Suprapubic skin (tissue), 4 donors: ENCODE measurements around the gene TLX1. TPM values are rescaled to one million over a fixed set of nuclear protein-coding genes. Genes with fewer than 3 reads are reported as not detected.

Experiments
- DNase-seq, 2 donors: peaks; one replicate each; pipeline ENCODE4 v3.0.0-alpha.2; 2019; ENCODE audit warnings: low spot score in 2 of 2
- H3K27ac ChIP-seq: fragments of 200-600 bp; sonication (generic); one replicate; pipeline ENCODE4 v1.5.1; 2019
- H3K27me3 ChIP-seq: fragments of 200-600 bp; sonication (generic); one replicate; pipeline ENCODE4 v1.5.1; 2019
- H3K36me3 ChIP-seq: fragments of 200-600 bp; sonication (generic); one replicate; pipeline ENCODE4 v1.5.1; 2019
- H3K4me1 ChIP-seq: fragments of 200-600 bp; sonication (generic); one replicate; pipeline ENCODE4 v1.5.1; 2019
- H3K4me3 ChIP-seq: fragments of 200-600 bp; sonication (generic); one replicate; pipeline ENCODE4 v1.5.1; 2019; ENCODE audit warnings: mild to moderate bottlenecking
- H3K9me3 ChIP-seq: fragments of 200-600 bp; sonication (generic); one replicate; pipeline ENCODE4 v1.5.1; 2019
- CTCF ChIP-seq, 2 donors: fragments of 200-600 bp in 1 of 2; fragments of 450-650 bp in 1 of 2; sonication (generic) in 1 of 2; IDR thresholded peaks; one replicate each; pipeline ENCODE4 v1.5.1; 2016 to 2019; ENCODE audit warnings: antibody characterized with exemption in 2 of 2, mild to moderate bottlenecking in 1 of 2, moderate library complexity in 1 of 2
- EP300 ChIP-seq: sonication (generic); formaldehyde crosslinking; IDR thresholded peaks from one replicate; pipeline ENCODE4 v1.6.1; 2017; ENCODE audit warnings: antibody characterized with exemption
- POLR2A ChIP-seq, 2 donors: fragments of 450-650 bp; IDR thresholded peaks; one replicate each; pipeline ENCODE4 v1.6.1; 2017; ENCODE audit warnings: antibody characterized with exemption in 2 of 2, mild to moderate bottlenecking in 2 of 2, moderate library complexity in 2 of 2
- POLR2AphosphoS5 ChIP-seq, 3 donors: sonication (generic); formaldehyde crosslinking; IDR thresholded peaks; one replicate each; pipeline ENCODE4 v1.6.1; 2017; ENCODE audit warnings: antibody characterized with exemption in 3 of 3
- WGBS: methylation state at CpG from one replicate; pipeline ENCODE4 v1.1.5; 2018; 5-methylcytosine and 5-hydroxymethylcytosine counted together
- total RNA-seq, 4 donors: library from RNA; depleted of rRNA; stranded (reverse); fragments of >200 nt; gene quantifications; one replicate each; pipeline ENCODE4 v1.1.0, GENCODE V29; 2016

The TLX1 gene
- total RNA-seq, 4 donors from 2014 or later: not detected

- Histone ChIP-seq H3K9me3 (no peaks in the 10 kb centered on the region), H3K36me3 (no peaks in the 10 kb centered on the region), H3K27ac (no peak overlapping the region), H3K4me1 (no peaks in the 10 kb centered on the region), H3K27me3 (peaks cover 24% of the 10 kb centered on the region), H3K4me3 (no peak overlapping the region)
- no peak for DNase-seq
- 65% methylated on average over 6 of the region's 6 CpGs for WGBS
- no peak for TF ChIP-seq CTCF (IDR thresholded peaks at IDR 0.05)
- no peak for TF ChIP-seq POLR2A (IDR thresholded peaks at IDR 0.05)
- TF ChIP-seq POLR2AphosphoS5 (IDR thresholded peaks at IDR 0.05): no peak
- no peak for TF ChIP-seq EP300
Observed at GRCh38 chr10:101183458-101184183, 52.5 kb downstream of the TLX1 start.

Other genes starting within 250 kb of the TLX1 start
- 10 to 100 TPM; 11.6 to 41.4 (median 15.6) TPM for gene SLF2, start 218.3 kb upstream of the TLX1 start, total RNA-seq
- gene SEMA4G, start 161.8 kb upstream of the TLX1 start, total RNA-seq: 10 to 100 TPM; 19.2 to 36.3 (median 30.1) TPM
- 10 to 100 TPM; 54.2 to 89.1 (median 62.7) TPM for gene MRPL43, start 143.8 kb upstream of the TLX1 start, total RNA-seq
- gene TWNK, start 143.8 kb upstream of the TLX1 start, total RNA-seq: 1 to 10 TPM; 7.6 to 9.0 (median 8.1) TPM
- 10 to 100 TPM; 51.9 to 88.8 (median 61.2) TPM for gene LZTS2, start 131.5 kb upstream of the TLX1 start, total RNA-seq
- 1 to 10 TPM; 1.2 to 6.0 (median 1.8) TPM for gene PDZD7, start 100.2 kb upstream of the TLX1 start, total RNA-seq
- gene SFXN3, start 100.1 kb upstream of the TLX1 start, total RNA-seq: 100 to 1,000 TPM in 1 of 4 donors, 10 to 100 TPM in 3; 57.6 to 296 (median 74.3) TPM
- 1 to 10 TPM; 1.6 to 4.2 (median 2.5) TPM for gene KAZALD1, start 69.3 kb upstream of the TLX1 start, total RNA-seq
- not detected for gene LBX1, start 98.2 kb downstream of the TLX1 start, total RNA-seq
- 10 to 100 TPM; 17.4 to 20.6 (median 18.5) TPM for gene BTRC, start 222.9 kb downstream of the TLX1 start, total RNA-seq